ENCODE data around the gene CD22. TPM values are rescaled to one million over a fixed set of nuclear protein-coding genes. Genes with fewer than 3 reads are reported as not detected.
"Not testable (repeated sequence)": the region's sequence is repeated elsewhere in the genome, so short reads cannot be mapped to it uniquely, and the experiment has no call there.

CD22 gene
- total and polyA plus RNA-seq, 2 of the 8 experiments (the other 6 are each of a cell fraction or from before 2014, with no cell fraction given) = 0.06 to 0.60 TPM

DNA sequence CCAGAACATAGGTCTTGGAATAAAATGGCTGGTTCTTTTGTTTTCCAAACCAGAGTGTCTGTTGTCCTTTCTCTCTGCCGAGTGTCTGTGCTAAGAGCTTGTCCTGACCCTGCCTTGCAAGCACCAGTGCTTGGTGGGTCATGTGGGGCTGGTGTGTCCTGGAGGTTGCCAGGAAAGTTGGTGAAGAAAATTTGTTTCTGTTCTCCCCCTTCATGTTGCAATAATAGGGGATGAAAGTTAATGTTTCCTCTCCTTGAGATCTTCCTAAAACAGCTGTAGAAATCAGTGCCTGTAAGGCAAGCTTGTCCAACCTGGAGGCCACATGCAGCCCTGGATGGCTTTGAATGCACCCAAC, 43.9 kb upstream of the CD22 start (continued):
- no peak for TF ChIP-seq CBX8 (IDR thresholded peaks at IDR 0.05; ENCODE audit: borderline replicate concordance, low read depth, low read length)
- TF ChIP-seq, protein P1, sequence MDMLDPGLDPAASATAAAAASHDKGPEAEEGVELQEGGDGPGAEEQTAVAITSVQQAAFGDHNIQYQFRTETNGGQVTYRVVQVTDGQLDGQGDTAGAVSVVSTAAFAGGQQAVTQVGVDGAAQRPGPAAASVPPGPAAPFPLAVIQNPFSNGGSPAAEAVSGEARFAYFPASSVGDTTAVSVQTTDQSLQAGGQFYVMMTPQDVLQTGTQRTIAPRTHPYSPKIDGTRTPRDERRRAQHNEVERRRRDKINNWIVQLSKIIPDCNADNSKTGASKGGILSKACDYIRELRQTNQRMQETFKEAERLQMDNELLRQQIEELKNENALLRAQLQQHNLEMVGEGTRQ (IDR thresholded peaks at IDR 0.05; ENCODE audit: low read length) = no peak
- no peak for TF ChIP-seq BCL11A (IDR thresholded peaks at IDR 0.05; ENCODE audit: low read depth in 2 of 2, low read length in 2 of 2)

DNA sequence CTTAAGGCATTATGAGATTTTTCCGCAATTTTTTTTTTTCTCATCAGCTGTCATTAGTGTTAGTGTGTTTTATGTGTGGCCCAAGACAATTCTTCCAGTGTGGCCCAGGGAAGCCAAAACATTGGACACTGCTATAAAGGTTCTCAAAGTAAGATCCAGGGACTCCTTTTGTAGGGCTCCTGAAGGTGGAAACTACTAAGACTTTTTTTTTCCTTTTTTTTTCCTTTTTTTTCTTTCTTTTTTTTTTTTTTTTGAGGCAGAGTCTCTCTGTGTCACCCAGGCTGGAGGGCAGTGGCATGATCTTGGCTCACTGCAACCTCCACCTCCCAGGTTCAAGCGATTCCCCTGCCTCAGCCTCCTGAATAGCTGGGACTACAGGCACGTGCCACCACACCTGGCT, 43.5 kb upstream of the CD22 start:
- H3K4me3 ChIP-seq (ENCODE audit: extremely low read depth in 1 of 4, insufficient read depth in 2 of 4, low read depth in 3 of 4, low read length in 4 of 4); H3K4me1 ChIP-seq (replicated peaks in 1 of 4; ENCODE audit: control insufficient read depth in 3 of 4, insufficient read depth in 4 of 4, low read length in 3 of 4); H3K14ac ChIP-seq (ENCODE audit: insufficient read length); H2BK5ac ChIP-seq (ENCODE audit: low read depth, low read length); H4K5ac ChIP-seq (ENCODE audit: insufficient read length, low read depth, low read length); H3K27me3 ChIP-seq (replicated peaks in 1 of 4; ENCODE audit: control insufficient read depth in 3 of 4, extremely low read depth in 1 of 4, insufficient read depth in 3 of 4, low read length in 3 of 4); H2BK15ac ChIP-seq (ENCODE audit: low read length); H3K23me2 ChIP-seq (ENCODE audit: low read depth, low read length); H3K79me2 ChIP-seq (ENCODE audit: control insufficient read depth in 1 of 2, insufficient read depth in 2 of 2, low read length in 2 of 2); H3K36me3 ChIP-seq (ENCODE audit: control insufficient read depth in 2 of 4, insufficient read depth in 4 of 4, low read length in 3 of 4); H2BK120ac ChIP-seq (replicated peaks; ENCODE audit: low read depth, low read length); H4K91ac ChIP-seq (replicated peaks; ENCODE audit: insufficient read length, low read length); H3K4ac ChIP-seq (replicated peaks; ENCODE audit: insufficient read length, low read depth, low read length); H3K4me2 ChIP-seq (ENCODE audit: insufficient read depth in 1 of 2, low read depth in 2 of 2, low read length in 2 of 2); H2BK20ac ChIP-seq (ENCODE audit: low read length); H3K79me1 ChIP-seq (ENCODE audit: low read depth, low read length); H2AK5ac ChIP-seq (ENCODE audit: low read depth, low read length); H3K23ac ChIP-seq (ENCODE audit: insufficient read length); H2BK12ac ChIP-seq (ENCODE audit: low read depth, low read length); FAIRE-seq; H3K9me3 ChIP-seq (ENCODE audit: insufficient read depth in 2 of 2, low read depth in 1 of 2, low read length in 1 of 2); H3K27ac ChIP-seq (ENCODE audit: low read depth, low read length); H3K9ac ChIP-seq (replicated peaks in 1 of 4; ENCODE audit: extremely low read depth in 1 of 4, low read depth in 3 of 4, low read length in 3 of 4); DNase-seq (ENCODE audit: low read depth in 1 of 2, low spot score in 2 of 2); H3K56ac ChIP-seq (replicated peaks; ENCODE audit: insufficient read length, low read depth, low read length); H3K18ac ChIP-seq (ENCODE audit: extremely low read depth, low read length); H4K8ac ChIP-seq (ENCODE audit: extremely low read depth, insufficient read depth, low read length); H4K20me1 ChIP-seq (replicated peaks in 1 of 2; ENCODE audit: control insufficient read depth in 1 of 2, insufficient read depth in 2 of 2, low read length in 2 of 2): not testable (repeated sequence)
- POLR2A ChIA-PET (ENCODE audit: partially characterized antibody) = interaction anchor here (0.5 to 1.8 kb wide), 4 partner anchors 8 to 610 kb away, joined by 3 to 8 read pairs (median 4); no protein-coding TSS in a partner anchor
- WGBS, 2 experiments (ENCODE audit: extremely low coverage in 1 of 2, insufficient coverage in 1 of 2, insufficient read length in 1 of 2, insufficient replicate concordance in 2 of 2, low coverage in 1 of 2, low lambda C conversion rate in 2 of 2, missing lambda C conversion rate in 1 of 2) = 94% methylated on average over 3 of the region's 3 CpGs; no CpG with 5 or more reads in 1 of the 2 experiments
- H2AFZ ChIP-seq (ENCODE audit: low read length) = peak overlapping the region; percentile 61; the same call in 1 of the 2 replicates
- CTCF ChIA-PET (ENCODE audit: partially characterized antibody) = interaction anchor here (0.6 to 1.5 kb wide), 3 partner anchors 16 to 210 kb away, joined by 3 to 6 read pairs (median 4); partner anchors contain the start of gene USF2

Measured in H1 (cell line).